Lower lobe of right lung (tissue), 2 donors: ENCODE measurements around the gene SLC6A6. TPM values are rescaled to one million over a fixed set of nuclear protein-coding genes. Genes with fewer than 3 reads are reported as not detected.

Experiments used
- ATAC-seq, 2 donors: fragments of 200-7000 bp; cut with Tn5 transposase; one replicate each; pipeline ENCODE4 v1.9.1; 2020 to 2022; ENCODE audit warnings: mild to moderate bottlenecking in 2 of 2, moderate library complexity in 2 of 2
- DNase-seq: peaks from one replicate; pipeline ENCODE4 v3.0.0-alpha.2; 2020
- H3K27ac ChIP-seq: fragments of 200-600 bp; one replicate; pipeline ENCODE4 v1.8.0; 2022
- H3K27me3 ChIP-seq: fragments of 200-600 bp; one replicate; pipeline ENCODE4 v1.8.0; 2022; ENCODE audit warnings: low read depth
- H3K36me3 ChIP-seq: fragments of 200-600 bp; one replicate; pipeline ENCODE4 v1.8.0; 2022; ENCODE audit warnings: mild to moderate bottlenecking
- H3K4me1 ChIP-seq: fragments of 200-600 bp; one replicate; pipeline ENCODE4 v1.8.0; 2022
- H3K4me3 ChIP-seq: fragments of 200-600 bp; one replicate; pipeline ENCODE4 v1.8.0; 2022; ENCODE audit warnings: mild to moderate bottlenecking
- H3K9me3 ChIP-seq: fragments of 200-600 bp; one replicate; pipeline ENCODE4 v1.8.0; 2022
- intact Hi-C: fragments of 100-400 bp; cut with DNase I; formaldehyde crosslinking; loops from one replicate; pipeline ENCODE4 v1.11.0; 2022
- total RNA-seq: library from RNA; stranded (reverse); fragmentation: NEBNext Ultra II Directional; extraction: Animal tissue kit (Norgen Biotek cat#: 25700); gene quantifications from one replicate; pipeline ENCODE4 v1.2.1, GENCODE V29; 2021
- TF ChIP-seq, protein P1 (sequence below): fragments of 200-600 bp; IDR thresholded peaks from one replicate; pipeline ENCODE4 v1.8.0; 2022; ENCODE audit warnings: antibody characterized with exemption, mild to moderate bottlenecking
- donor health status: DM: no; HTN: yes; CAD: no; lungs with severe emphysema.

Gene SLC6A6
- total RNA-seq, 1 donor from 2014 or later: 84.0 TPM

DNA sequence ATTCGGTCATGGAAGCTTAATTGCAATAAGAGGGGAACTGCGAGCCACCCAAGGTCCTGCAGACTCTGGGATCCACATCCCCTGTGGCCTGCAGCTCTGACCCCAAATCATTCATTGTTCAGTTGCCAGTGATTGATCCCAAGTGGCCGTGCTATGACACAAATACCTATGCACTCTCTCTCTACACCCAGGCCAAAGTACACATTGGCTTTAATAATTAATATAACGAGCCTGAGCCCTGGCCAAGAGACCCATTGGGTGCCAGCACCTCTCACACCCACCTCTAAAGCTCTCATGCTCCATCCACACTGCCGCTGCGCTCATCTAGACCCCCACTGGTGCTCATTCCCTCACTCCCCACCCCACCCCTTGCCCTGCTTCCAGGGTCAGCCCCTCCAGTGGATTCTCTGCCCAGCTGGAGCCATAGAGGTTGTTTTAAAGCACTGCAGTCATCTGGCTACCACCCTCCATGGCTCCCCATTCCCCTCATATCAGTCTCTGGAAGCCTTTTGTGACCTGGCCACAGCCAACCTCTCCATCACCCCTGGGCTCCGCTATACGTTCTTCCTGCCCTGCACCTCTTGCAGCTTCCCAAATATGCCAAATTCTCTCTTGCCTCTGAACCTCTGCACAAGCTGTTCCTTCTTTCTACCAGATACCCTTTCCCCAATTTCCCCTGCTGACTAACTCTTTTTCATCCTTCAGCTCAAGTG is 37.7 kb upstream of the SLC6A6 start:
- no peak for ATAC-seq
- no peaks in the 10 kb centered on the region for H3K9me3 ChIP-seq
- intact Hi-C loops: no loop called here
- no peak overlapping the region for H3K27ac ChIP-seq
- DNase-seq: no peak
- TF ChIP-seq, protein P1, sequence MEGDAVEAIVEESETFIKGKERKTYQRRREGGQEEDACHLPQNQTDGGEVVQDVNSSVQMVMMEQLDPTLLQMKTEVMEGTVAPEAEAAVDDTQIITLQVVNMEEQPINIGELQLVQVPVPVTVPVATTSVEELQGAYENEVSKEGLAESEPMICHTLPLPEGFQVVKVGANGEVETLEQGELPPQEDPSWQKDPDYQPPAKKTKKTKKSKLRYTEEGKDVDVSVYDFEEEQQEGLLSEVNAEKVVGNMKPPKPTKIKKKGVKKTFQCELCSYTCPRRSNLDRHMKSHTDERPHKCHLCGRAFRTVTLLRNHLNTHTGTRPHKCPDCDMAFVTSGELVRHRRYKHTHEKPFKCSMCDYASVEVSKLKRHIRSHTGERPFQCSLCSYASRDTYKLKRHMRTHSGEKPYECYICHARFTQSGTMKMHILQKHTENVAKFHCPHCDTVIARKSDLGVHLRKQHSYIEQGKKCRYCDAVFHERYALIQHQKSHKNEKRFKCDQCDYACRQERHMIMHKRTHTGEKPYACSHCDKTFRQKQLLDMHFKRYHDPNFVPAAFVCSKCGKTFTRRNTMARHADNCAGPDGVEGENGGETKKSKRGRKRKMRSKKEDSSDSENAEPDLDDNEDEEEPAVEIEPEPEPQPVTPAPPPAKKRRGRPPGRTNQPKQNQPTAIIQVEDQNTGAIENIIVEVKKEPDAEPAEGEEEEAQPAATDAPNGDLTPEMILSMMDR: no peak
- H3K4me3 ChIP-seq: no peak overlapping the region
- no peaks in the 10 kb centered on the region for H3K27me3 ChIP-seq
- no peaks in the 10 kb centered on the region for H3K36me3 ChIP-seq
- peaks cover 3% of the 10 kb centered on the region for H3K4me1 ChIP-seq

DNA sequence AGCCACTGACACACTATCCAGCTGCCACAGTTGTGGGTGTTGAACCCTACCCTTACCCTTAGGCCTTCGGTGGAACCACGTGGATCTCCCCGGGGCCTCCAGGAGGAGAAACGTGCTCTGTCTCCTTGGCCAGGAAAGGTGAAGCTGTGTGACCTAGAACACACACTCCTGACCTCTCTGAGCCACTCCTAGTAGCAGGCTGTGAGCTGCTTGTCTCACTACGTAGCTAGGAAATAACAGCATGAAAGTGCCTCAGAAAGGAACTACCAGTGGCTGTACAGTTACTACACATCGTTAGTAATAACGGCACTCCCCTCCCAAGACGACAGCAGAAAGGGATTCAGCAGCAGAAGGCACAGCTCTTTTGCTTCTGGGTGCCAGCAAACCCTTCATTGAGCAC is 36.2 kb upstream of the SLC6A6 start:
- H3K4me1 ChIP-seq: peaks cover 18% of the 10 kb centered on the region
- intact Hi-C loops: no loop called here
- no peaks in the 10 kb centered on the region for H3K27me3 ChIP-seq
- H3K36me3 ChIP-seq: no peaks in the 10 kb centered on the region
- no peak for DNase-seq
- H3K4me3 ChIP-seq: no peak overlapping the region
- ATAC-seq: no peak
- no peaks in the 10 kb centered on the region for H3K9me3 ChIP-seq
- no peak overlapping the region for H3K27ac ChIP-seq
- TF ChIP-seq, protein P1: no peak

DNA sequence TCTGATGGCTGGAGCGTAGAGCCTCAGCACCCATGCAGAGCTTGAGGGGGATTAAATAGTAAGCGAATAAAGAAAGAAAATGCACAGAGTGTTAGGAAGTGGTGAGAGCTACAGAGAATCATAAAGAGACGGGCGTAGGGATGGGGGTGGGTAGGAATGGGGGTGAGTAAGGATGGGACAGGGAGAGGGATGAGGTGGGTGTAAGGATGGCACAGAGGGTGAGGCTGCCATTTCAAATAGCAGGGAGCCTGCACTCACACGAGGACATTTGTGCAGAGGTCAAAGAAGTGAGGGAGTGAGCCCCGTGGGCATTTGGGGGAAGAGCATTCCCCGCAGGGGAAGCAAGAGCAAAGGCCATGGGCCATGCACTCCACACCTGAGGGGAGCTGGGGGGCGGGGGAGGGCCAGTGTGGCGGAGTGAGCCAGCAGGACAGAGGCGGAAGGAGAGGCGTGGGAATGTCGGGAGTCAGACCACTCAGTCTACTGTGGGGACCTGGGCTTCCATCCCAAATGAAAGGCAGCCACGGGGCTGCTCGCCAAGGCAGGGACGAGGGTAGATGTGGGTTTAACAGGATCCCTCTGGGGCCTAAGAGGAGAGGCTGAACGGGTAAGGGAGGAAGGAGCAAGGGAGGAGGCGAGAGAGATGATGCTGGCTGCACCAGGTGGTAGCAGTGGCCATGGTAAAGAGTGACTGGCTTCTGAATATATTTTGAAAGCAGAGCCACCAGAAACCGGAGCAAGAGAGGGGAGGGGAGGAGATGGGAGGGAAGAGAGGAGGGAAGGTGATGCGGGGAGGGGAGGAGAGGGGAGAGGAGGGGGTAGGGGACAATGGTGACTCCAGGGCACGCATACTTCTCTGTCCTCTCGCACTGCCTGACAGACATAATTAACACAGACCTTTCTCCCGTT is 35.2 kb upstream of the SLC6A6 start:
- Histone ChIP-seq H3K36me3 (no peaks in the 10 kb centered on the region), H3K9me3 (no peaks in the 10 kb centered on the region), H3K4me1 (peaks cover 27% of the 10 kb centered on the region), H3K27me3 (no peaks in the 10 kb centered on the region), H3K27ac (no peak overlapping the region), H3K4me3 (no peak overlapping the region)
- TF ChIP-seq, protein P1: no peak
- intact Hi-C loops: no loop called here
- ATAC-seq: no peak
- no peak for DNase-seq

DNA sequence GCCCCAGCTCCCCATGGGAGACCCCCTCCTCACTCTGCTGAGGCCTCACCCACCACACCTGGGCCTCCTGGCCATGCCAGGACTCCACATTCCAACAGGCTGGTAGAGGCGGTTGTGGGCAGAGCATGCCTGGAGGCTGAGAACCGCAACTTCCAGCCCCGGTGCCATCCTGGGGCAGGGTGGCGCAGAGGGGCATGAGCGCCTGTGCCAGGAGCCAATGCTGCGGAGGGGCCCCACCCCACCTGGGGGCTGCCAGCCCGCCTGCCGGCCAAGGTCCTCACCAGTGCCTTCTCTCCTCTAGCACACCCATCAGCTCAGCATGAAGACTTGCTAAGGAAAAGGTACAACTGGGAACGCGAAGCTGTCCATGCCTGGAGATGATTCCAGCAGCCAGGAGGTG is 34.3 kb upstream of the SLC6A6 start:
- Histone ChIP-seq H3K4me3 (no peak overlapping the region), H3K36me3 (no peaks in the 10 kb centered on the region), H3K4me1 (peaks cover 37% of the 10 kb centered on the region), H3K27me3 (no peaks in the 10 kb centered on the region), H3K9me3 (no peaks in the 10 kb centered on the region), H3K27ac (no peak overlapping the region)
- no peak for DNase-seq
- ATAC-seq: no peak
- TF ChIP-seq, protein P1: no peak
- intact Hi-C loops: no loop called here

DNA sequence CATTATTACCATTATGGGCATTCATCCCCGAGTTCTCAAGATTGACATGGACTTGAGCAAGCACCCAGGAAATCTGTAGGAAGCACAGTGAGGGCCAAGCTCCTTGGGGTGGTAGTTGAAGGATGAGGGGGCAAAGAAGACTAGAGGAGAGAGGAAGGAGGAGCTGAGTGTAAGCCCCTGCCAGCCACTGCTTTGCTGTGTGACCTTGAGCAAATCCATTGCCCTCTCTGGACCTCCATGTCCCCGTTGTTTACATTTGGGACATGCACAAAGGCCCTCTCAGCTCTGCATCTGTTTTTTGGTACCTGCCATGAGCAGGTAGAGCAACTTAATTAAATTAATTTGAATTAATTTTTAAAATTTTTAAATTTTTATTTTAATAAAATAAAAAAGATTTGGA is 33.5 kb upstream of the SLC6A6 start:
- intact Hi-C loops: no loop called here
- H3K27ac ChIP-seq: no peak overlapping the region
- no peak for ATAC-seq

More for the DNA sequence above, 33.5 kb upstream of the SLC6A6 start:
- DNase-seq: no peak
- Histone ChIP-seq H3K9me3 (no peaks in the 10 kb centered on the region), H3K4me1 (peaks cover 43% of the 10 kb centered on the region), H3K27me3 (no peaks in the 10 kb centered on the region), H3K36me3 (no peaks in the 10 kb centered on the region), H3K4me3 (no peak overlapping the region)
- TF ChIP-seq, protein P1: no peak
